ENCODE data around the gene UMOD.
A peak's percentile ranks its signal among the peaks of the same experiment; 100 is the strongest.

Gene UMOD

DNA sequence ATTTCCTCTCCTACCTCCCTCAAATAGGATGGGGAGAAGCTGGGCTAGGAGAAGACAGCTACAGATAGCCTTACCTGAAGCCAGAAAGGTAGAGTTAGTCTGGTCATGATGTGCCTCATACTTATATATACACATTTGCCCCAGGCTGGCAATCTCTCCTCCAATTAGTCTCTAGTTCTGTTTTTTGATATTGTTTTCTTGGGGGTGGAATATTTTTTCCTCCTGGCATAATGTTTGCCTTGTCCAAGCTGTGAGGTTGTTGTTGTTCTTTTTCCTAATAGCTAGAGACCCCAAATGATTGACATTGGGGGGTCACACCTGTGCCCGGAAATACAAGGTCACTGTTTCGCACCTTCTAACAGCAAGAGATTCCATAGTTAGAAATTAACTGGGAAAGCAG is at the start of gene UMOD:
TSS of gene UMOD (minus strand) at position 101 of the 400 bp plus-strand sequence. CDS start 1,978 bp downstream, outside the sequence.
- no peak for DNase-seq

DNA sequence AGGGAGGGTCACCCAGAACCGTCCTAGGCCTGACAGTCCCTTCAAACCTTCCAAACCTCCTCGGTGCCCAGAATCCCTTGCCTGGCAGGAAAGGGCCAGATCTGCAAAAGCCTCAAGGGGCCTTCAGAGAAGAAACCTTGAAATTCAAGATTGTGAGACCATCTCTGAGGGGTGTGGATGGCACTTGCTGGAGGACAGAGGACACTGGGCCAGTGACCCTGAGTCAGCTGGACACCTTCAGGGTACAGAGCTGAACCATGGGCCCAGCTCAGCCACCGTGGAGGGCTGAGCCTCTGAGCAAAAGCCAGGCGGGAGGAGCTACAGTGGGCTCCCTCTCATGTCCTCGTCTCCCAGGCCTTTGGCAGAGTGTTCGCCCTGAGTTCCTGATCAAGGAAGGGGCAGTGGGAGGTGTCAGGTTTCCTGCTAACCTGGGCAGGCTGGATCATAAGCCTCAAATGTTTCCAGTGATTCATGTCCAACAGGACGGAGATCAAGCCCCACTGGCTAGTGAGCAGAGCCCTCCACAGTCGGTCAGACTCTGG is 49.0 kb upstream of the UMOD start:
- DNase-seq = no peak

DNA sequence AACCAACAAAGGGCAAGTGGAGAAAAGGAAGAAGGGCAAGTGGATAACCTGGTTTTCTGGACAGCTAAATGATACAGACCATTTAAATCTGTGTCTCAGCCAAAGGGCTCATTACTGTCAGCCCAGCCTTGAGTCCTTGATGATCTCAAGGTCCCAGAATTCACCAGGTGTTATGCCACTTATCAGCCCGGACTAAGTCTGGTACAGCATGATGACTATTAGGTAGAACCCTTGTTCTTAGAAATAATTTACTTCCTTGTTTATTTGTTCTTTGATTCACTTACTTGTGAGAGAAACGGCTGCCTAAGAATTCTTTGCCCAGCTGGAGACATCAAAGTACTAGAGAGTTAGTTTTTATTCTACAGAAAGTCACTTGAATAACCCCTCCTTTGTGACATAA is 48.6 kb upstream of the UMOD start:
- no peak for DNase-seq

DNA sequence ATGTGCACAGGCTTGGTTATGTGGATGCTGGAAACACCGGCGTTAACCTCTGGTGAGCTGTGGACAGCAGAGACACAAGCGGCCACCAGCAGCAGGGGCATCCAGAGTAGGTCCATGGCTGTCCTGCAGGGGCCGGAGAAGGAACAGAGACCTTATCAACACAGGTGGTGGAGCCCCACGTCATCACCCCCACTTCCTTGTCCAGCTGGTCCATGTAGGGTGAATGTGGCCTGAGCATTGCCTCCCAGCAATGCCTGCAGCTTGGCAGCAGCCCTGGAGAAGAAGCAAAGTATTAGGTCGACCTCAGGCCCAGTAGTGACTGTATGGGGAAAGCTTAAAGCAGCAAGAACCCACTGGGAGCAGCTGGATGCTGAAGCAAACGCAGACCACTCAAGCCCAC is 46.7 kb upstream of the UMOD start:
- no peak for DNase-seq

DNA sequence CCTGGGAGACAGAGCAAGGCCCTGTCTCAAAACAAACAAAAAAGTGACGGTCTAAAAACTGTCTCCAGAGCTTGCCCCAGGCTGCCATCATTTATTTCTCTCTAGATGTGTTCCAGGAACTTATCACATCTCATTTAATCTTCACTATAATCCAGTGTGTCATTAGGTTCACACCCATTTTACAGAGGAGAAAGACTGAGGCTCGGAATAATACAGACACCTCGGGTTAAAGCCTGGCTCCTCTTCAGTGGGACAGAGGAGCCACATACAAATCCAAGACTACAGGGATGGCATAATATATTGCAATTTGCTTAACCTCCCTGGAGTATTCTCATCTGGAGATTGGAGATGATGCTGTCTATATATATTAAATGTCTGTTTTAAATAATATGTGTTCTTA is 46.1 kb upstream of the UMOD start:
- no peak for DNase-seq

DNA sequence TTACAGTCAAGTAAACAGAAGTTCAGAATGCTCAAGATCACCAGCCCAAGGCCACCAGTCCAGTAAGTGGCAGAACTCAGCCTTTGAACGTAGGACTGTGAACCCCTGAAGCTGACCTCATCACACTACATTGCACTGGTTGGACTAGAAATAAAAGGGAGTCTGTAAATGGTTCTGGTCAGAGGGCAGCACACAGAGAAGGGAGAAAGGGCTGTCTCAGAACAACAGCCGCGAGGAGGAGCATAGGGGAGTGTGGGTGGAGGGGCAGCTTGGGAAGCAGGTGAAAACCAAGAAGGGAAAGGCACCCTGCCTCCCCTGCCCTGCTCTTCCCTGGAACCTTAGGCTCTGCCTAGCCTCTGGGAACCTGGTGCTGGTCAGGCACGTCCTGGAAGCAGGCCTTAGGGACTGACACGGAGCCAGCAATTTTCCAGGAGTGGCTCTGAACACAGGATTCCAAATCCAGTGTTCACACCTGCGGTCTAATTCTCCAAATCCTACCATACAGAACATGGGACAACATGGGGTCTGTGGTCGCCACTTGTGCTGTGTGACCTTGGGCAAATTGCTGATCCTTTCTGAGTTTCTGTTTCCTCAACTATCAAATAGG is 45.1 kb upstream of the UMOD start:
- DNase-seq = no peak

DNA sequence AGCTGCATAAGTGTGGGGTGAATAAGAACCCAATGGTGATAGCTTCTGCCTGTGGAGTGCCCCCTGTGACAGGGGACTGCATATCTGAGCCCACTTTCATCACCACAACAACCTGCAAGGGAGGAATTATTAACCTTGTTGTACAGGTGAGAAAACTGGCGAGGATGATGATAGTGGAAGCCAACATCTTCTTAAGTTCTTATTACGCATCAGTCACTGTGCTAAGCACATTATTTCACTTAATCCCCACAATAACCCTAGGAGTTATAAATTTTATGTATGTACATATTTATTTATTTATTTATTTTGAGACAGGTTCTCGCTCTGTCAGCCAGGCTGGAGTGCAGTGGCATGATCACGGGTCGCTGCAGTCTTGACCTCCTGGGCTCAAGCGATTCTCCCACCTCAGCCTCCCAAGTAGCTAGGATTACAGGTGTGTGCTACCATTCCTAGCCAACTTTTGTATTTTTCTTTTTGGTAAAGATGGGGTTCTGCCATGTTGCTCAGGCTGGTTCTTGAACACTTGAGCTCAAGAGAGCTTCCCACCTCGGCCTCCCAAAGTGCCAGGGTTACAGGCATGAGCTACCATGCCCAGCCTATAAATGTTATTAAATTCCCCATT is 44.4 kb upstream of the UMOD start:
- no peak for DNase-seq

DNA sequence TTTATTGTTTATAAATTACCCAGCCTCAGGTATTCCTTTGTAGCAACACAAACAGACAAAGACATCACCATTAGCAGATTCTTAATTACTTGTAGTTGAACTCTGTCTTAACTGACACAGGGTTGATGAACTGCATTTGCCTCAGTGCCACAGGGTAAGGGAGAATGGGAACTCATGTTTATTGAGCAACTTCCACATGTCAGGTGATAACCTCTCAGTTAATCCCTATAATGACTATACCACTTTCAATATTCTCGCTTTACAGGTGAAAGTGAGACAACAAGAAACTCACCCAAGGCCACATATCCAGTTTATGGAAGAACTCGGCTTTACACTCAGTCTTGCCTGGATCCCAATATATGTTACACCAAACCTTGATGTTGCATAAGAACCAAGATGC is 43.4 kb upstream of the UMOD start:
- no peak for DNase-seq

DNA sequence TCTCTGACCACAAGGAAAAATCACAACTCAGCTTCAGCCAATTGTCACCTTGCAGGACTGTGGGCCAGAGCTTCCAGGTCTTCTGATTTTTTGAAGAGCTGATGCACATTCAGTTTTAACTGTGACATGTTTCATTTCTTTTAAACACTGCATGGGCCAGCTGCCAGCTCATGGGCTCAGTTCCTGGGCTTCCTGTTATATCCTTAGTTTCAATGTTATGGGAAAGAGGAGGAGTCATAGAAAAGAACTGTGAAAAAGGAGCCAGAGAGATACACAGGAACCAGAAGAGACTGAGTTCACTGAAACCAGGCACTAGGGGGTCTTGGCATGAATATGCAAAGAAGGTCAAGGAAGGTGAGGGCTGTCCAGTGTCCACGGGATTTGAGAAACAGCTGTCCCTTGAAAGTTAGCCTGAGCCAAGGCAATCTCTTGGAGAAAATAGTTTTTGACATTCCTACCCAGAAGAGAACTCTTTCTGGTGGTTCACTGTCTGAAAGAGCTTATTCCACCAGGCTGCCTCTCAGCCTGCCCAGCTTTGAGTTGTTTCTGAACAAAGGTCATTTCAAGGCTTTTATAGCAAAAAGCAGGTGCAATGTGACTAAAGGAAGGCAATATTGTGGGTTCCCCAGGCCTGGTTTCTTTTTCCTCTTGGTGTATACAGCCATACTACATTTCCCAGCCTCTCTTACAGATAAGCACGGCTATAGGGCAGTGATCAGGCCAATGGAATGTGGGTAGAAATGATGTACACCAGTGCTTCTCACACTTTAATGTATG is 41.5 kb upstream of the UMOD start:
- no peak for DNase-seq

DNA sequence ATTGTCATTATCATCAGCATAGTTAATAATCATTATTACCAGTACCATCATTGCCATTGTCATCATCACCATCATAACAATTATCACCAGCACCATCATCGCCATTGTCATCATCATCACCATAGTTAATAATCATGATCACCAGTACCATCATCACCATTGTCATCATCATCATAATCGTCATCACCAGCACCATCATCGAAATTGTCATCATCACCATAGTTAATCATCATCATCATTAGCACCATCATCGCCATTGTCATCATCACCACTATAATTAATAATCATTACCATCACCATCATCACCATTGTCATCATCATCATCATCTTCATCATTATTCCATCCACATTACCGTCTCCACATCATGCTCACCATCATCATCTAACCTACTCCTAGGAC is 38.5 kb upstream of the UMOD start:
- DNase-seq = no peak

DNA sequence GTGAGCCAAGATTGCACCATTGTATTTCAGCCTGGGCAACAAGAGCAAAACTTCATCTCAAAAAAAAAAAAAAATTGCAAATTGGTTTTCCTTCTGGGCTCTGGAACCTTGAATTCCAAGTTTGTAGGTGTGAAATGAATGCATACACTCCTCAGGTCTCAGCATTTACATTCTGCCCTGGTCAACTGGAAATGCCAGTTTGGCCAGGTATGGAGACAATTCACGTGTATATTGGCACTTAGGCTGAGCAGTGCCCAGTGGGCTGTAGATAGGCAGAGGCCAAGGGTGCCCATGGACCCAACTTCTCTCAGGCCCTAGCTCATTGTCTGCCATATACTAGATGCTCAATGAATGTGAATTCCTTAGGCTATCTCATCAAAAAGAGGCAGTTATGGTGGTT is 36.3 kb upstream of the UMOD start:
- DNase-seq = no peak

DNA sequence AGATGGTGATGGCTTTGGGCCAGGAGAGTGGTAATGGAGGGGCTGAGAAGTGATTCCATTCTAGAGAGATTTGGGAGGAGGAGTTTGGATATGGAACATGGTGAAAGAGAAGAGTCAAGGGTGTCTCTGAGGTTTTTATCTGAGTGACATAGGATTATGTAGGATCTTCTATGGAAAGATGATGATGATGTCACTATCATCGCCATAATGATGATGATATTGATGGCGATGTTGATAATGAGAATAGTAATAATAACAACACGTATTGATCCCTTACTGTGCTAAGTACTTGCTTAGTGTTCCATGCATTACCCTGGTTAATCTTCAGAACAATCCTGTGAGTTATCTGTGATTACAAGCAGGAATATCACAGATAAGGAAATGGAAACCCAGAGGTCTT is 35.5 kb upstream of the UMOD start:
- no peak for DNase-seq

DNA sequence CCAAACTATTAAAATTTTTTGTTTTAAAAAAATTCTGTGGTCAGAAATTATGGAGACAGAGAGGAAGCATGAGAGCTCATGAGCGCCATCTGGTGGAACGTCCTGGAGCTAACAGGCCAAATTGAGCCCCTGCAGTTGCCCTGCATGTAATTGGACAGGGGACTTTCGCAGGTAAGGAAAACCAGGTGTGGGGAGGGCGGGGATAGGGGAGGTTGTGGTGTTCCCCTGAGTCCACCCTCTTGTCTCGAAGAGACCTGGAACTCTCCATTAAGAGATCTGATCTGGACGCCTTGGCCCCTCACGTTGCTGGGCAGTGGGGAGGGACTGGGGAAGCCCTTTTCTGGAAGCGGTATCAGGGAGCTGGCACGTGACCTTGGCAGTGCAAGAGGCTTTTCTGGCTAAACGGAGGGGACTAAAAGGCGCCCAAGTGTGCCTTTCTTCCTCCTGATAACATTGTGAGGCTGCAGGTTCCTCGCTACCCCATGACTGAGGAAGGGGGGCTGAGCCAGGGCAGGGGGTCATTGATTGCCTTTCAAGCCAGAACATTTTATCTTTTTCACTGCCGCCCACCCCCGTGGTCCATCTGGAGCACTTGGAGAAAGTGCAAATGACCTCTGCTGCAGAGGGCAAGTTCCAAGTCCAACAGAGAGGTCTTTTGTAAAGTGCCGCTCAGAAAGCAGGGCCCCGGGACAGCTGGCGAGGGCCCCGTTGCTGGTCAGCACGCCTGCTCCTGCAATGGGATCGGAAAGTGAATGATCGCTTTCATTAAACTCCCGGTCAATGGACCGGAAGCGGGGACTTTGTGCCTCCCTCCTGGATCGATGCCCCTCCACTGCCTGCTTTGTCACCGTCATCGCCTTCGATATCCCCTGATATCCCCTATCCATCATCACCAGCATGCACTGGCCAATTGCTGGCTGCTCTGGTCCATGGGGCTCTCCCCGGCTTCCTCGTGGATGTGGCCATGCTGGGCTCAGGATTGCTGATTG is 33.6 kb upstream of the UMOD start:
- DNase-seq = peak; percentile 56 to 65

DNA sequence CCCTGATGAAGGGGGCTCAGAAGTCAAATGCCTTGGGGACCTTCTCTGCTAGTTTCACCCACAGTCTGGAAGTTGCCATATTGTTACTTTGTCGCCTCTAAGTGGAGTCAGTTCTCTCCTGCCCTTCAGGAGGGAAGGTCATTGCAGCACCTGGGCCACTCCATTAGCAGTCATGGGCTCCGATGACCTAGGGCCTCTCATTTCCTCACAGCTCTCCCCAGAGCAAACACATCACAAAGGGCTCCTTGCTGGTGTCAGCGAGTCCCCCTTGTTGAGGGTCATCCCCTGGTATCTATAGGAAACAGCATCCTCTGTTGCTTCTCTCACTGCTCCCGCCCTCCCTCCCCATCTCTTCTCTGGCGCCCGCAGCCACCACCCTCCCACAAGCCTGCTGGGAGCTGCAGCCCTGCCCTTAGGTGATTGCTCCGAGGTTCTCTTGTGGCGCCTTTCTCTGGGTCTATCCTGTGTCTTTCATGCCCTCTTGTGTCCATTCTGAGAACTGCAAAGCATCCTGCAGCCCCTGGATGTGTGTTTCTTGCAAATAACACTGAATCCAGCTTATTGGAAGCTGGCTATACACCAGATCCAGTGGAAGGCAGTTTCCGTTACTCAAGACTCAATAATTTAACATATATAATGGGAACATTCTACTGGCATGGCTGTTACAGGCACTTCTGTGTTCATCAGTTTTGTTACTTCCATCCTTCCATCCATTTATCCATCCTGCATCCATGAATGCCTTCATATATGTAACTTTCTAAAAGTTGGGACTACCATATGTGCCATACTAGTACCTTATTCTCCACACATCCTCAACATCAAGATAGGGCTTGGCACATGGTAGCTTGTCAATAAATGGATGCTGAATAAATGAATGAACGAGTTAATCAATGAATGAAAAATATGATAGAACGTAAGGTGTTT is 30.9 kb upstream of the UMOD start:
- DNase-seq = peak; percentile 51 to 54

DNA sequence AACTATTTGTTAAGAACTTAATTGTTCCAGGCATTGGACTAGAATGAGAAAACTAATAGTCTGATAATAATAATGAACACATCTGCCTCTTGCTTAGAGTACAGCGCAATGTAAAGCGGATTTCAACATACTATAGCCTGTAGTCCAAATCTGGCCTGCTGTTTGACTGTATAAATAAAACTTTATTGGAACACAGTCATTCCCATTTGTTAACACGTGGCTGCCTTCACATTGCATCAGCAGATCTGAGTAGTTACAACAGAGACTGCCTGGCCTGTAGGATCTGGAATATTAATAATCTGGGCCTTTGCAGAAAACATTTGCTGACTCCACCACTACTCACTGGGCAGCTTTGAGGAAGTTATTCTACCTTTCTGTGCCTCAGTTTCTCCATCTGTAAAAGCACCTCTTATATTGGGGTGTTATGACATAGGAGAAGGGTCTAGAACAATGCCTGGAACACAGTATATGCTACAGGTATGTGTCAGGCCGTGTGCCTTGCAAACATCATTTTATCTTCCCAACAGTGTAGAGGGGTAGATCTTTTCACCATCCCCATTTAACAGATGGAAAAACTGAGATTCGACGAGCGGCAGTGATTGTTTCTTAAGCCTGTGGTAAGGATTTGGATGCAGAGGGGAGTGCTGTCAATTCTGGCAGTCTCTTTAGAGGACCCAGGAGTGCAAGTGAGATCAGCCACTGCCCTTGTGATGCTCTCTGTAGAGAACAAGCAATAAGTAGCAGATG is 29.9 kb upstream of the UMOD start:
- no peak for DNase-seq

DNA sequence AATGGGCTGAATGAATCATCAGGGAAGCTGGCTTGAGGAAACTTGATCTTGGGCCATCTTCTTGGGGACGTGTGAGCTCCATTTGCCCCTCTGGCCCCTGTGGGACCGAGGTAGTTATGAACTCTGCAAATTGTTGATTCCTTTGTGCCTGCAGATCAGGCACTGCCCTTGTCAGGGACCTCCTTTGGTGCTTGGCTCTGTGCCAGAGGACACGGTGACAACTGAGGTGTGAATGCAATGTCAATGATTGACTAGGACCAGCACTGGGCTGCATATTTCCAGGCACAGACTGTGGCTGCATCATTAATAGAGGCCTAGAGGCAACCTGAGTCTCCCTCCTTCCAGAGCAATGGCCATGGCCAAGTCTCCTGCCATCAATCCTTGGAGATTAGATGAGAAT is 28.3 kb upstream of the UMOD start:
- no peak for DNase-seq

DNA sequence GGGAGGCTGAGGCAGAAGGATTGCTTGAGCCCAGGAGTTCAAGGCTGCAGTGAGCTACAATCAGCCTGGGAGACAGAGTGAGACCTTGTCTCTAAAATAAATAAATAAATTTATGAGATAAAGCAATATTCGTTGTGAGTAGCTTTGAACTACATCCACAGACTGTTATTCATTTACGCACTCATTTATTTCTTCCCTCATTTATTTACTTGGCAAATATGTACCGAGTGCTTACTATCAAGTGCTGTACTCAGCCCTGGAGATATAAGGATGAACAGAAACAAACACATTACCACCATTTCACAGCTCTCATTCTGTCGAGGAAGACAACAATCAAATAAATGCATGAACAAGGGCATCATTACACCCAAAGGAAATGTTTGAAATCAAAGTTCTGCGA is 24.7 kb upstream of the UMOD start:
- no peak for DNase-seq

DNA sequence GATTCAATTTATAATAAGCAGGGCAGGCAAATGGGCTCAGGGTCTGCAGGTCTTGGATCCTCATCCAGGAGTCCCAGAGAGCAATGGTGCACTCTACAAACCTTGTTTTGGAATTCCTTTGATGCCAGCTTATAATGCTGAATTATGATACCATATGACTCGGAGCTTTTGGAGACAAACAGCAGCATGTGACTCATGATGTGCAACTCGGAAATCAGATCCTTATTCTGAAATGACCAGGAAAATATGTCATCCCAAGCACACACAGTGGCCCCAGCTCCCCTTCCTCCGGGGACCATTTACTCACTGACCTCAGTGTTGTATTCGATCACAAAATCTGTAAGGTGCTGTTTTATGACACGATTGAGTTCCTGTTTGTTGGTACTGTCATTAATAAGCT is 20.2 kb upstream of the UMOD start:
- no peak for DNase-seq

DNA sequence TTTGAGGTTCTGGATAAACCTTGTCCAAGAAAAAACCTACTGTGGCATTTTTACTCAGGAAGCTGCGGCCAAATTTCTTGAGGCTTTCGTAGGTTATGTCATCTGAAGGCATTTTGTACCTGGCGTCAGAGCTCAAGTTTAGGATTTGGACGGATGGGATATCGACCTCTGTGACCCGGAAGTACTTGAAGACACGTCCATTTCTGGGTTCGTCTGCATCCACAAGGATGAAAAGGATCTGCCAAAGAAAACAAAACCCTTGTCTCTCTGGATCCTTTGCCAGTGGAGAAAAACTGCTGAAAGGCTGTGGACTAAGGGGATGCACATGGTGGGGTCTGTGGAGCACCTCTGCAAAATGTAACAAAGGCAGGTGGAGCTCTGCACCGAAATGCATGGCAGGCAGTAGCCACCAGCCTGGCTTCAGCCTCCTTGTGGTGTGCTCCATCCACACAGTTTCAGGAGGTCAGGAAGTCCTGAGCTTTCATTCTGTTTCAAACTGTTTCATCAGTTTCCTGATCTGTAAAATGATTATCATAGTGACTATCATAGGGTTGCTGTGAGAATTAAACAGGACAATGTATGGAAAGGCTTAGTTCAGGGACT is 17.0 kb upstream of the UMOD start:
- no peak for DNase-seq

DNA sequence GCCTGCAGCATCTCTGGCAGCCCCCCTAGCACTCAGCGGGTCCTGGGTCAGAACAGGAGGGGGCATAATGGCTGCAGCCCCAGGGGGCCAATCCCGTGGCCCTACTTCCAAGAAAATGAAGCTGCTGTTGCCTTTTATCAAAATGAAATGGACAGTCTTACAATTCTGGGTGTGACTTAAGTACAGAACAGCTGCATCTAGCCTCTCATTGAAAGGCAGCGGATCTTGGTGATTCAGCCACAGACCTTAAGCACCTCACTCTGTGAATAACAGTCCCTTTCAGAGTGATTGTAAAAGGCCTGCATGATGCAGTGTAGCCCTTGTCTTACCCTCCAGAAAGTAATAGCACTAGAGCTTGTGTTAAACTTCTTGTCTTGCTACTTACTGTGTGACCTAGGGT is 11.5 kb upstream of the UMOD start:
- no peak for DNase-seq

DNA sequence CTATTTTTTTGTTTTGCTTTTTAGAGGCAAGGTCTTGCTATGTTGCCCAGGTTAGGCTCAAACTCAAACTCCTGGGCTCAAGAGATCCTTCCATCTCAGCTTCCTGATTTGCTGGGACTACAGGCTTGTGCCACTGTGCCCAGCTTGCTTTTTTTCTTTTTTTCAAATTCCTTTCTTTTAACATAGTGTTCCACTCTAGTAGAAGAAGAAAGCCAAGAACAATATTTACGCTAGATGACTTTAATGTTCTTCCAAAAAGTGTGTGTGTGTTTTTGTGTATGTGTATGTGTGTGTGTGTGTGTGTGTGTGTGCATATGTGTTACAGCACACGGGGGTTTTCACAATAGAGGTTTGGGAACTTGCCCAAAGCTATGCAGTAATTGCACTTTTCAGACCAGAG is 10.7 kb upstream of the UMOD start:
- DNase-seq = no peak

Measured in stimulated activated CD4-positive, alpha-beta T cell treated with anti-CD3 and anti-CD28 coated beads, Interleukin-2, amount 100 ng/mL, for 48 hours (primary cell).